ENCODE data around the gene RAB1A.
"Not testable (repeated sequence)": the region's sequence is repeated elsewhere in the genome, so short reads cannot be mapped to it uniquely, and the experiment has no call there.

DNA sequence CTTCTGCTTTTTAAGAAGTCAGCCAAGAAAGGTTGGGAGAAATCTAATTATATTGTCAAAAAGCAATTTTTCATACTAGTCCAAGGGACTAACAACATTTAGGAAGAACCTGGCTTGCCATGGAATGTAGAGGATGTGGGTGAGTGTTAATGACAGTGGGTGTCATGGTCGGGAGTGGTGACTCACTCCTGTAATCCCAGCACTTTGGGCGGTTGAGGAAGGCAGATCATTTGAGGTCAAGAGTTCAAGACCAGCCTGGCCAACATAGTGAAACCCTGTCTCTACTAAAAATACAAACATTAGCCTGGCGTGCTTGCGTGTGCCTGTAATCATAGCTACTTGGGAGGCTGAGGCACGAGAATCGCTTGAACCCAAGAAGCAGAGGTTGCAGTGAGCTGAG is 27.9 kb upstream of the RAB1A start:
- TF ChIP-seq, protein P1, sequence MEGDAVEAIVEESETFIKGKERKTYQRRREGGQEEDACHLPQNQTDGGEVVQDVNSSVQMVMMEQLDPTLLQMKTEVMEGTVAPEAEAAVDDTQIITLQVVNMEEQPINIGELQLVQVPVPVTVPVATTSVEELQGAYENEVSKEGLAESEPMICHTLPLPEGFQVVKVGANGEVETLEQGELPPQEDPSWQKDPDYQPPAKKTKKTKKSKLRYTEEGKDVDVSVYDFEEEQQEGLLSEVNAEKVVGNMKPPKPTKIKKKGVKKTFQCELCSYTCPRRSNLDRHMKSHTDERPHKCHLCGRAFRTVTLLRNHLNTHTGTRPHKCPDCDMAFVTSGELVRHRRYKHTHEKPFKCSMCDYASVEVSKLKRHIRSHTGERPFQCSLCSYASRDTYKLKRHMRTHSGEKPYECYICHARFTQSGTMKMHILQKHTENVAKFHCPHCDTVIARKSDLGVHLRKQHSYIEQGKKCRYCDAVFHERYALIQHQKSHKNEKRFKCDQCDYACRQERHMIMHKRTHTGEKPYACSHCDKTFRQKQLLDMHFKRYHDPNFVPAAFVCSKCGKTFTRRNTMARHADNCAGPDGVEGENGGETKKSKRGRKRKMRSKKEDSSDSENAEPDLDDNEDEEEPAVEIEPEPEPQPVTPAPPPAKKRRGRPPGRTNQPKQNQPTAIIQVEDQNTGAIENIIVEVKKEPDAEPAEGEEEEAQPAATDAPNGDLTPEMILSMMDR (IDR thresholded peaks at IDR 0.05; ENCODE audit: low read depth, low read length): not testable (repeated sequence)
- TF ChIP-seq EZH2phosphoT487 (IDR thresholded peaks at IDR 0.05; ENCODE audit: low read depth): not testable (repeated sequence)
